HG03354 (cell line): ENCODE results near the gene SELENOM.

Experiments used
- ATAC-seq: cut with Tn5 transposase; IDR thresholded peaks from one replicate; pipeline ENCODE4 v1.9.1; 2021; ENCODE audit warnings: mild to moderate bottlenecking; ENCODE audit not compliant: unreplicated experiment, poor library complexity, severe bottlenecking

The SELENOM gene

DNA sequence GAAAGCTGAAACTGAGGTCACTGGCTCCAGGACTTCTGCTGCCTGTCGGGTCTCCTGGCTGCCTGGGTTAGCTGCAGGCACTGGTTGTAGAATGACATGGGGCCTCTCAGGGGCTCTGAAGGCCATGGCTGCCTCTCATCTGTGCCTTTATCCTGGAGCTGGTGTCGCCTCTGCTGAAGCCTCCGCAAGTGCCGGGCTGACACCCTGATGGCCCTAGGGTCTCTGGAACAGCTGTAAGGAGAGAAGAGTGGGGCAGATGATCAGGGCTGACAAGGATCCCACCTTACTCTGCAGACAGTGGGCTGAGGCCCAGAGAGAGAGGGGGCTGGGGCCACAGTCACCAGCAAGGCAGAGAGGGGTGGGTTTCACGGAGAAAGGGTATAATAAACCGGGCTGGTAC lies 28.3 kb upstream of the SELENOM start:
- ATAC-seq = no peak

DNA sequence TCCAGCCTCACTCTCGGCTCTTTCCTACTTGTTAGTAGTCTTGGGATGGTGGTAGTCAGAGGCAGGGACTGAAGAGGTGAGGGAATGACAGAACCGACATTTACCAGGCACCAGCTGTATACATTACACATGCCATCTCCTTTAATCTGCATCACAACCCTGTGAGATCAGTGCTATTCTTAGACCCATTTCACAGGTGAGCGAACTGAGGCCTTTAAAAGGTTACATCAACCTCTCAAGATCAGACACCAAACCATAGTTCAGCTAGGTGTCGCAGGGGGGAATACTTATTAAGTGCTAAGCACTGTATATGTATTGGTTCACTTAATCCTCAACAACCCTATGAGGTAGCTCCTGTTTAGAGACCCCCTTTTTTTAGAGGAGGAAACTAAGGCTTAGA lies 27.3 kb upstream of the SELENOM start:
- ATAC-seq = no peak

DNA sequence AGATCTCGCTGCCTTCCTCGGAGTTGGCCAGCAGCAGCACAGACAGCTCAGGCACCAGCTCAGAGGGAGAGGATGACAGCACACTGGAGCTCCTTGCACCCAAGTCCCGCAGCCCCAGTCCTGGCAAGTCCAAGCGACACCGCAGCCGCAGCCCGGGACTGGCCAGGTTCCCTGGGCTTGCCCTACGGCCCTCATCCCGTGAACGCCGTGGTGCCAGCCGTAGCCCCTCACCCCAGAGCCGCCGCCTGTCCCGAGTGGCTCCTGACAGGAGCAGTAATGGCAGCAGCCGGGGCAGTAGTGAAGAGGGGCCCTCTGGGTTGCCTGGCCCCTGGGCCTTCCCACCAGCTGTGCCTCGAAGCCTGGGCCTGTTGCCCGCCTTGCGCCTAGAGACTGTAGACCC lies 26.5 kb upstream of the SELENOM start:
- no peak for ATAC-seq

DNA sequence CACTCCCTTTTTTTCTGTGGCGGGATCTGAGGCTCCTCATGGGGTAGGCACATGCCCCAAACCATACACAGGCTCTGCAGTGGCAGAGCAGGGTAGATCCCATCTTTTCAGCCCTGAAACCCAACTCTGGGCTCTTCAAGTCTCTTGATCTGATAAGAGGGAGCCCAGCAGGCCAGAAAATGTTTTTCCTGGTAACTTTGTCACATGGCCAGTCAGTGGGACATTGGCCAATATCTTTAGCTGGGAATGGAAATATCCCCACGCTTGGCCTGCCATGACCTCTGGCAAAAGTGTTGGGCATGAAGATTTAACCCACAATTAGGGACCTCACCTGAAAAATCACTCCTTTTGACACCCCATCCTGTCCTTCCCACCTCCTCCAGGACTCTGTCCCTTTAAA lies 23.5 kb upstream of the SELENOM start:
- no peak for ATAC-seq

DNA sequence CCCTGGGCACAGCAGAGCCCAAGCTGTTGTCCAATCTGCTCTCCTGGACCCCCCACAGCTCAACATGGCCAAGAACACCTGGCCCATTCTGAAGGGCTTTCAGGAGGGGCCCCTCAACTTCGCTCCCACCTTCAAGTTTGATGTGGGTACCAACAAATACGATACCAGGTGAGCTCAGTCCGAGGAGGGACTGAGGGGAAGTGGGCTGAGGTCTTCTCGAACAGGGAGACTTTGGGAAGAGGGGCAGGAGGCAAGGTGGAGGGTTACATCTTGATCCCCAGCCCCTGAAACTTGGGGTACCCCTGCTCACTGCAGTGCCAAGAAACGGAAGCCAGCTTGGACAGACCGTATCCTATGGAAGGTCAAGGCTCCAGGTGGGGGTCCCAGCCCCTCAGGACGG lies 20.8 kb upstream of the SELENOM start:
- ATAC-seq = no peak

DNA sequence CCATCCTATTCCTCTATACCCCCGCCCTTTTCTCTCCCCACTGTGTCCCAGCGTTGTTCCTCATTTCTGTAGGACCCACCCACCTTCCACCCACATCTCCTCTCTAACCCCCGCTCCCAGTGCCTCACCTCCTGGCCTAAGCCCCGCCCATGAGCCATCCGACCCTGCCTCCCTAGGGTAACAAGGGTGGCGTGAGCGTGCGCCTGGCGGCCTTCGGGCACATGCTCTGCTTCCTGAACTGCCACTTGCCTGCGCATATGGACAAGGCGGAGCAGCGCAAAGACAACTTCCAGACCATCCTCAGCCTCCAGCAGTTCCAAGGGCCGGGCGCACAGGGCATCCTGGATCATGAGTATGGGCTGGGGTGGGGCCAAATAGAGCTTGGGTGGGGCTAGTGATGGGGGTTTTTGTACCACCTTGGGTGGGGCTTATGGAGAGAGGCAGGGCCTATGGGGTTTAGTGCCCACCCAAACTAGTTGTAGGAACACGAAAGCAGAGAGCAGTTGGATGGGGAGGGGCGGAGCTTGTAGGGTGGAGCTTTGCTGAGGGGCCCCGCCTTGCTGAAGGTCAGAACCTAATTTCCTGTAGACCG lies 19.9 kb upstream of the SELENOM start:
- ATAC-seq = no peak

DNA sequence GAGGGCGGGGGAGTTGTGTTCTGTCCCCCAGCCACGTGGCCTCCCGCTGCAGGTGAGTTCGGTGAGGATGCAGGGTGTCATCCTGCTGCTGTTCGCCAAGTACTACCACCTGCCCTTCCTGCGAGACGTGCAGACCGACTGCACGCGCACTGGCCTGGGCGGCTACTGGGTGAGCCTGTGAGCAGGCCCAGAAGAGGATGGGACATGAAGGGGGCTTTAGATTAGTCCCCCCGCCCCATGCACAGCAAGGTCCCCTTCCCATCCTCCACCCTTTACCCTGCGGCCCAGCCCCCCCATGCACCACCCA lies 19.5 kb upstream of the SELENOM start:
- ATAC-seq = no peak

DNA sequence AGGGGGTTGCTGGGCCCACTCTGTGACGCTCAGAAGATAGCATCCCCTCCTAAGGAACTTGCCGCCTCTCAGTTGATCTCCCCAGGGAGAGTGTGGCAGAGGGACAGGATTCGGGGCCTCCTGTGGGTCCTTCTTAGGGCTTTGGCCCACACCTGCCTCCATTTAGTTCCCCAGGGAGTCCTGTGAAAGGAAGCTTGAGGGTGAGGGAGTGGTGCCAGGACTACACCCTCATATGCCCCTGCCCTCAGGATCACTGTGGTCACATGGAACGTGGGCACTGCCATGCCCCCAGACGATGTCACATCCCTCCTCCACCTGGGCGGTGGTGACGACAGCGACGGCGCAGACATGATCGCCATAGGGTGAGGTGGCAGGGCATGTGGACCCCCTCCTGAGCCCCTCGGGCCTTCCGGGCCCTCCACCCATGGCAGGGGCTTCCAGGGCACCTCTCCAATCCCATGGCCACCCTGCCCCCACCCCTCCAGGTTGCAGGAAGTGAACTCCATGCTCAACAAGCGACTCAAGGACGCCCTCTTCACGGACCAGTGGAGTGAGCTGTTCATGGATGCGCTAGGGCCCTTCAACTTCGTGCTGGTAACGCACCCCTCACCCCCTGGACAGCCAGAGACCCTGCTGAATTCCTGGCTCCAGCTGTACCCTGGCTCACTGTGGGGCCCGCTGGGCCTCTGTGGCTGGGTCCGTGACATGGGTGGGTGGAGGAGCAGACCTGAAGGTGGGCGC lies 18.9 kb upstream of the SELENOM start:
- ATAC-seq = no peak

DNA sequence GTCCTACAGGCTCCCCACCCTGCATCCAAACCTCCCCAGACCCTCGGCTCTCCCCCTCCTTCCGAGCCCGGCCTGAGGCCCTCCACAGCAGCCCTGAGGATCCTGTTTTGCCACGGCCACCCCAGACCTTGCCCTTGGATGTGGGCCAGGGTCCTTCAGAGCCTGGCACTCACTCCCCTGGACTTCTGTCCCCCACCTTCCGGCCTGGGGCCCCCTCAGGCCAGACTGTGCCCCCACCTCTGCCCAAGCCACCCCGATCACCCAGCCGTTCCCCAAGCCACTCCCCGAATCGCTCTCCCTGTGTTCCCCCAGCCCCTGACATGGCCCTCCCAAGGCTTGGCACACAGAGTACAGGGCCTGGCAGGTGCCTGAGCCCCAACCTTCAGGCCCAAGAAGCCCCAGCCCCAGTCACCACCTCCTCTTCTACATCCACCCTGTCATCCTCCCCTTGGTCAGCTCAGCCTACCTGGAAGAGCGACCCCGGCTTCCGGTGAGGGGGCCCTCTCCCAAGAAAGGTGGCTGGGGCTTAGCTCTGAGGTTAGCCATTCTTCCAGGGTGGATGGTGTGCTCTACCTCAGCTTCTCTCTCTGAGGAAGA lies 18.3 kb upstream of the SELENOM start:
- ATAC-seq = no peak

DNA sequence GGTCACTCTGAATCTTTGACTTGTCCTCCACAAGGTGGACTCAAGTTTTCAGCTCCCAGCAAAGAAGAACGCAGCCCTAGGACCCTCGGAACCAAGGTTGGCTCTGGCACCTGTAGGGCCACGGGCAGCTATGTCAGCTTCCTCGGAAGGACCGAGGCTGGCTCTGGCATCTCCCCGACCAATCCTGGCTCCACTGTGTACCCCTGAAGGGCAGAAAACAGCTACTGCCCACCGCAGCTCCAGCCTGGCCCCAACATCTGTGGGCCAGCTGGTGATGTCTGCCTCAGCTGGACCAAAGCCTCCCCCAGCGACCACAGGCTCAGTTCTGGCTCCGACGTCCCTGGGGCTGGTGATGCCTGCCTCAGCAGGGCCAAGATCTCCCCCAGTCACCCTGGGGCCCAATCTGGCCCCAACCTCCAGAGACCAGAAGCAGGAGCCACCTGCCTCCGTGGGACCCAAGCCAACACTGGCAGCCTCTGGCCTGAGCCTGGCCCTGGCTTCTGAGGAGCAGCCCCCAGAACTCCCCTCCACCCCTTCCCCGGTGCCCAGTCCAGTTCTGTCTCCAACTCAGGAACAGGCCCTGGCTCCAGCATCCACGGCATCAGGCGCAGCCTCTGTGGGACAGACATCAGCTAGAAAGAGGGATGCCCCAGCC lies 17.6 kb upstream of the SELENOM start:
- no peak for ATAC-seq

DNA sequence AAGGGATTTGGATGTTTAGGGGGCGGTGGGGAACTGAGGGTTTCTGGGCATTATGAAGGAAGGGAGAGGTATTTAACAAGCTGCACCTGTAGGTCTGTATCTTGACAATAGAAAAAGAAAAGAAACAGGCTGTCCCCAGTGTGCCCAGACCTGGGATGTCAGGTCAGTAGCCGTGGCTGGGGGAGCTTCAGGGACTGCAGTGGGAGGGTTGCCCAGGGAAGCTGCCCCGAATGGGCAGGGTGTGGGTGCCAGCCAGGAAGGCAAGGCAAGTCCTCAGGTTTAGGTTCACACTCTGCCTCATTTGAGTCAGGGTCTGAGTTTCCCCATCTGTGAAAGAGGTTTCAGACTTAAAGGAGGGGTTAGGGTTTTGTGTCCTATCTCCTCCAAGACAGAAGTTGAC lies 16.9 kb upstream of the SELENOM start:
- no peak for ATAC-seq

DNA sequence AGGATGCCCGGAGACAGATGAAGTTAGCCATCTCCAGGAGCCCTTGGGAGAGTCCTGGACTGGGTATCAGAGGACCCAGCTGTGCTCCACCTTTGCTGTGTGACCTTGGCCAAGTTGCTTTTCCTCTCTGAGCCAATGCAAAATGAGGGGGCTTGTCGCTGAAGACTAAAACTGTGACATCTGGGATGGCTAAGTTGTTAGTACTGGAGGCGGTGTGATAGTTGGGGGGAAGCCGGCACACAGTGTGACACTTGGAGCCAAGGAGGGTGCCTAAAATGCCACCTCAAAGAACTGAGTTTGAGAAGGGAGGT lies 15.9 kb upstream of the SELENOM start:
- no peak for ATAC-seq

DNA sequence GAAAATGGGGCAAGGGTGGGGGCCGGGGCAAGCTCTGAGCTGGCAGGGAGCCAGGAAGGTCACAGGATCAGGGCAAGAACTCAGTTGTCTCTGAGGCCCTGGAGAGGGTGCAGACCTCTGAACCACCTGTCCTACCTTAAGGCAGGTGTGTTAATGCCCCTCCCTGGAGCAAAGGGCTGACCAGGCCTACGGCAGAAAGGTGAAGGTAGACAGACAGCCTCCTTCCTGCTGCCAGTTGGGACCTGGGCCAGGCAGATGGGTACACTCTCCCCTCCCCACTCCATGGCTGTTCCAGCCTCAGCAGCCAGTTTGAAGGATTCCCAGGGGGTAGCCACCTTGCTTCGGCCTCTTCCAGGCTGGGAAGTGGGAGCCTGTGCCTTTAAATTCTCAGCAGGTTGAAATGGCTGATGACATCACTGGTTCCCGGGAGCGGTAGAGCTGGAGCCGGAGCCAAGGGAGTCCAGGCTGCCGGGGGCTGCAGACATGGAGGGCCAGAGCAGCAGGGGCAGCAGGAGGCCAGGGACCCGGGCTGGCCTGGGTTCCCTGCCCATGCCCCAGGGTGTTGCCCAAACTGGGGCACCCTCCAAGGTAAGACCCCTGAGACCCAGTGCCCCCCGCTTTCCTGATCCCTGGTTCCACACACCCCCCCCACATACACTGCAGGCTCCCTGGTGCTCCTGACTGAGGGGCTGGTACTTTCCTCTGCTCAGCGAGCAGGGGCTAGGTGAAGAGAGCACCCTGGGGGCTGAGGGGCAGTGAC lies 15.3 kb upstream of the SELENOM start, which contains the start of gene INPP5J:
INPP5J (plus strand) TSS at position 435 of the 760 bp plus-strand sequence; CDS start at position 484, 49 bp downstream.
- no peak for ATAC-seq

DNA sequence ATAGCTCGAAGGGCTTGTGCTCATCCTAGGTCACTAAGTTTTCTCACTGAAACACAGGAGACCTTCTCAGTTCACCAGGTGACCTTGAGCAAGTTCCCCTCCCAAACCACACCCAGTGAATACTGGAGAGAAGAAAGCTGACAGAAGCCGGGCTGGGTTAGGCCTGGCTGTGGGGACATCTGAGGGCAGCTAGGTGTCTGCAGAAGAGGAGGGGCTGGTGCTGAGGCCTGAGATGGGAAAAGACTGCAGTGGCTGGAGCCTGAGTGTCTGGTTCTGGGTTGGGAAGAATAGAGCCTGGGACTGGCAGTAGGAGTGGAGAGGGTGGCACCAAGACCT lies 14.8 kb upstream of the SELENOM start:
- no peak for ATAC-seq

DNA sequence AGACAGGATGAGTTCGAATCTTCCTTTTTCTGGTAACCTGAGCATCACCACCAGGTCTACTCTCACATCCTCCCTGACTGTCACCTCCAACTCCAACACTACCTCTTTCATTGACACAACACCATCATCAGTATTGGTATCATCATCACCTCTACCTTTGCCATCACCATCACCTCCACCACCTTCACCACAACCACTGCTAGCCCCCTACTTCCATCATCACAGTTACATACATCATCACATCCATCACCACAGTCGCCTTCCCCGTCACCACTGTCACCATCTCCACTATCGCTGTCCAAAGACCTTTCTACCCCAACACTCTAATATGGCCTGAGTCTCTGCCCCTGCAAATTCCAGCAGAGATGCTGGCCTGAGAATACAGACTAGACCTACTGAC lies 14.0 kb upstream of the SELENOM start:
- no peak for ATAC-seq

DNA sequence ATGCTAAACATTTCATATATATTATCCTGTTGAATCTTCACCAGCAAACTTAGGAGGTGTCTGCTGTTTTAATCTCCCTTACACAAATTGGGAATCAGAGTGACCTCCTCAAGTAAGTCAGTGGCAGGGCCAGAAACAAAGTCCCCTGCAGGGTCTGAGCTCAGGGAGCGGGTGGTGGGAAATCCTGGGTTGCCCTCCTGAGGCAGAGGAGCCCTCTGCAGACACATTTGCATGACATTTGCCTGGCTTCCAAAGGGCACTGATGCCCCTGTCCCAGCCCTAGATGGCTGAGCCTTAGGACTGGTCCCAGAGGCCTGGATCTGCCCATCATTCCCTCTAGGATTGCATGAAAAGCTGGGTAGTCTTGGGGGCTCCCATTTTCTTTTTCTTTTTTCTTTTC lies 13.3 kb upstream of the SELENOM start:
- ATAC-seq = no peak

DNA sequence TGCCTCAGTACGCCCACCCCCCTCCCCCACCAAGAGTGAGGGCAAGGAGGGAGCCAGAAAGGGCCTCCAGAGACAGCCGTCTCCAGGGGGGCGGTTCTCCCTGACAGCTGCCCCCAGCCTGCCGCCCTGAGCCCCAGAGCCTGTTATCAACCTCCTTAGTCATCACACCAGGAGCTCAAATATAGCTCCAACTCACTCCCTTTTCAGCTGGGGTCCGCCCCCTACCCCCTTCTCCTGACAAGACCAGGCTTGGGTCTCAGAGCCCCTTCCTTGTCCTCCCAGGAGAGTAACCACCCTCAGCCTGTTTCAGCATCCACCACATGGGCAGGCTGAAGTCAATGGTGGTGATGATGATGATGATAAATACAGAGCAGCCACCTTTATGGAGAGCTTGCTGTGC lies 12.9 kb upstream of the SELENOM start:
- ATAC-seq = no peak

DNA sequence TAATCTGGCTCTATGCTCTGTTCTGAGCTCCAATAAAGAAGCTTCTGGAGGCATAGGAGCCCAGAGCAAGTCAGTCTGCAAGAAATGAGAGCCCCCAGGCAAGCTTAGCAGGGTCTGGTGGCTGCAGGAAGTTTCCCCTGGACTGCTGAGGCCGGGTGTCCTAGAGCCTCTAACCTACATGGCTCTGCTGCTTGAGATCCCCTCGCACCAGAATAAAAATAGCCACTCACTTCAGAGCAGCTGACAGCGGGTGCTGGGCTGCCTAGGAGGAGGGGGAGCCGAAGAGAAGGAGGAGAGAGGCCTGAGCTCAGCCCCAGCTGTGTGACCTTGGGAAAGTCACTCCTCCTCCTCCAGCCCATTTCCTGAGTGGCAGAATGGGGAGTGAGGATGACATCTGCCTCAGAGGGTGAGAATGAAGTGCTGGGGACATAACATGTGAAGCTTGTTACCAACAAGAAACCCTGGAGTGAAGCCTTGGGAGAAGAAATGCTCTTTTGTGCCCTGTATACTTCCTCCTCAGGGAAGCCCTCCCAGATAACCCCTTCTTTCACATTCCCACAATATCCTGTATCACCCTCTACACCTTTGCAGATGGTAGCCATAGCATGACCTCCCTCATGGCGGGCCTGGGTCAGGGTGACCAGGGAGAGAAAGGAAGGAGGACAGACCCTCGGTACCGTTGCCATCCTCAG lies 11.8 kb upstream of the SELENOM start:
- no peak for ATAC-seq

DNA sequence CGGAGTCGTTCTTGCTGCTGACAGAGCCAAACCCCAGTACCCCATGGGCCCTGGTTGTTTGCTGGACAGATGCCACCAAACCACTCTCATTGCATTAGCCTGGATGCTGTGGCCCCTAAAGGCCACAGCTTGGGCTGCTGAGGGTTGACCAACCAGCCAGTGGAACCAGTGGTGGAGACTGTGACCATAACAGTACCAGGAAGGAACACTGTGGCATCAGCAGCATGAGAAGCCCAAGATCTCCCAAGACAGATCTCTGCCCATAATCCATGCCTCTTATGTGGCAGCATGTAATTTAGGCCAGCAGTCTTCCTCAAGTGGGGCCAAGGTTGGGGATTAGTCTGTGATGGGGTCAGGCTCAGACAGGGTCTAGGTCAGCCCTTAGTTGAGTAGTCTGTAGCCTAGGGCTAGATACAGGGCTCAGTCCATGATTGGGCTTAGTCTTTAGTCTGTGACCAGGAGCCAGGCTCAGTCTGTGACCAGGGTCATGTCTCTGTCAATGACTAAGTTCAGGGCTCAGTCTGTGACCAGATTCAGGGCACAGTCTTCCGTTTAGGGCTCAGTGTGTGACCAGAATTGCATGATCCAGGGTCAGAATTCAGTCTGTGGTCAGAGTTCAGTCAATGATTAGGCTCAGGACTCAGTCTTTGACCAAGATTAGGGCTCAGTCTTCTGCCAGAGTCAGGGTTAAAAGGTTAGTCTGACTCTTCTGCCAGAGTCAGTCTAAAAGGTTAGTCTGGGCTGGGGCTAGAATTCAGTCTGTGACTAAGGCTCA lies 10.9 kb upstream of the SELENOM start:
- no peak for ATAC-seq
